IPS-18c (cell line): Measurements from ENCODE around the gene CMC1.

Experiments used
- H3K4me3 ChIP-seq: 2 replicates; pipeline ENCODE4 v1.7.0; 2013; ENCODE audit warnings: low read depth, mild to moderate bottlenecking, low read length, moderate library complexity; ENCODE audit not compliant: insufficient read depth
- H3K9me3 ChIP-seq: one replicate; pipeline ENCODE4 v1.6.1; 2013; ENCODE audit warnings: mild to moderate bottlenecking, low read length, moderate library complexity; ENCODE audit not compliant: control insufficient read depth, insufficient read depth

Gene CMC1

DNA sequence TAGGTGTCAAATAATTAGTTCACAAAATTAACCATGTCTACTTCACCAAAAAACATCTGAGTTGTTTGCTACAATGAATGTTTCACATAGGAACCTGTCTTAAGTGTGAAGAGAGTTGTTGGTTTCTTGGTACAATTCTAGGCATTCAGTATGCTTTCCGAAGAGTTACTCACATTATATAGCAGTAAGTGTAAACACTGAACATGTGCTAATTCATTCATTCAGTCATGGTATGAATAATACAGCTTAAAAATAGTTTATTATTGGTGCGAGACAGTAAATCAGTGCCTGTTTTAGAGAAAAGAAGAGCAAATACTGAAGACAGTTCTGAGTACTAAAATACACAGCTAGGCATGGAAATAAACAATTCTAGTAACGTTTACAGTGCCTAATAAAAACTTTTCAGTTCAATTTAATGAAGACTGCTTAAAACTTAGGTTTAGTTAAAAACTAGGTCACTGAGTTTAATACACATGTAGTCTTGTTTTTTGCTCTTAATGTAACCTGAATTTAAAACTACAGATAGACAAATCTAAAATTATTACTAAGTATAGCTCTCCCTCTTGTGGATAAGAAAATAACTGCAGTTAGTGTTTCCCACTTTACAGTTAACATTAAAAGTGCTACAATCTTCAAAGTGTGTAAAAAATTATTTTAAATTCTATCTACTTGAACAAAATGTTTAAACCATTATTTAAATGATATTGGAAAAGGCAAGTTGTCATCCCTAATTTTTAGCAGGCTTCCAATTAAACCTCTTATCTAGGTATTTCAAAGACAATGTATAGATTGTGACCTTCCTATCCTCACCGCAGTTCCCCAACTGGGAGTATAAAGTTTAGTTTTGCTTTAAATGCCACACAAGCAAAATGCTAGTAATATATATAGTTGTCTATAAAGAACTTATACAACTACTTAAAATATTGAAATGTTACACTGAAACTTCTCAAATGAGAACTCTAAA, 87.1 kb downstream of the CMC1 start:
- Histone ChIP-seq H3K4me3 (no peak overlapping the region), H3K9me3 (no peaks in the 10 kb centered on the region)

DNA sequence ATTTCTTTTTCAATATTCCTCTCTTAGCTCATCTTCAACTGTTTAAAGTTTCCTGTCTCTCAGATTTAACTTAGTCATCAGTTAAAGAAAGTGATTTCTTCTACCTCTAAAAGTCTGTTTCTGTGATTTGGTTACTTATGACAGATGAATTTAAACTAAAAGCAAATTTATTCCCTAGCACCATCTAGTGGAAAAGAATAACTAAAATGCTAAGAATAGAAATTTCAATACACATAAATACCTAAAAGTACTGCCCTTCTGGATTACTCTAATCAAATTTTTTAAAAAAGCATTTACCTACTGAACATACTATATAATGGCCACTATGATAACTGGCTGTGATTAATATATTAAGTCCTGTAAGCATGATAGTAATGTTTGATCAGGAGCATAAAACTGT, 93.1 kb downstream of the CMC1 start:
- Histone ChIP-seq H3K9me3 (no peaks in the 10 kb centered on the region), H3K4me3 (no peak overlapping the region)

DNA sequence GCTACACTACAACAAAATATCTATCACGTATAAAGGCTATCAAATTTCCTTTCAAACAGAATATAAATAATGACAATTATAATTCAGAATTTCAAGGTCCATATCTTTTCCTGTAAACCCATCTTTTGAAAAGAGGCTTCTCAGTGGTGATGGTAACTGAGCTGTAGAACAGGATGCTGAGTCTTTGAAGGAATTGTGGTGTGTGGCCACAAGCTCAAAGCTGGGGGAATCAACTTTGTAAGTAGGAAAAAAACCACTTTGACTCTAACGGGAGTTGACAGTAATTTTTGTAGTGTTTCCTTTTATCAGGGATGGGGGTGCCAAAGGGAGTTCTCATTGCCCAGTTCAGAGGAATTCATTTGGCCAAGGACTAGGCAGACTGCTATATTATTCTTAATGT, 93.8 kb downstream of the CMC1 start:
- no peaks in the 10 kb centered on the region for H3K9me3 ChIP-seq
- H3K4me3 ChIP-seq, result no peak overlapping the region

DNA sequence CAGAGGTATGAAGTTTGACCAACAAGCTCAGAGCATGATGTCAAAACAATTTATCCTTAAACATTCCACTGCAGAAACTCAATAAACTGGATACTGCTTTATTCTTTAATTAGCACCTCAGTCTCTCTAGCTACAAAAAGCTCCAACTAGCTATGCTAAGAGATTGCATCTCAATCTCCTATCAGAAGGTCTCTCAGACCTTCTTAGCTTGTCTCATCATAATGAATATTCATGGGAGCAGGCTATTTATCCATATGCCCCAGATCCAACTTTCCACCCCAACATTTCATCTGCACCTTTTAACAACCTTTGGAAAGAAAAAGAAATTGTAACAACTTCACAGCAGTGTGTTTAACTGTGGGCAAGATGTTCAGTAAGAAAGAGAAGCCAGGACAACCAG, 95.8 kb downstream of the CMC1 start:
- H3K9me3 ChIP-seq, result no peaks in the 10 kb centered on the region
- H3K4me3 ChIP-seq, result no peak overlapping the region

DNA sequence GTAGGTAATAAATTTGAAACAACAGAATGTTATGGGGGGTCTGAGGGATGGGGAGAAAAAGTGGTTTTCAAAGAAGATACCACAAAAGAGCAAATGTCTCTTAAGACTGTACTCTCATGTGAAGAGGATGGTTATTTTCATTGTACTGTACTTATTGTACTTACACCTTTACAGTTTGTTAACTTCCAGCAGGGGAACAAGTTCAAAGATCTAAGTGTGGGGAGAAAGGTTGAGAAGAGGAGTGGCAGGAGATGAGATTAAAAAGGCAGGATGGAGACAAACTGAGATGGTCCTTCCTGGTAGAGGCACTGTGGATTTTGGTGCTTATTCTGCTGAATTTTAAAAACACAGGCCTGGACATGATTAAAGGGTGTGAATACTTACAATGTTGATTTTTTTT, 101.7 kb downstream of the CMC1 start:
- no peak overlapping the region for H3K4me3 ChIP-seq
- no peaks in the 10 kb centered on the region for H3K9me3 ChIP-seq

DNA sequence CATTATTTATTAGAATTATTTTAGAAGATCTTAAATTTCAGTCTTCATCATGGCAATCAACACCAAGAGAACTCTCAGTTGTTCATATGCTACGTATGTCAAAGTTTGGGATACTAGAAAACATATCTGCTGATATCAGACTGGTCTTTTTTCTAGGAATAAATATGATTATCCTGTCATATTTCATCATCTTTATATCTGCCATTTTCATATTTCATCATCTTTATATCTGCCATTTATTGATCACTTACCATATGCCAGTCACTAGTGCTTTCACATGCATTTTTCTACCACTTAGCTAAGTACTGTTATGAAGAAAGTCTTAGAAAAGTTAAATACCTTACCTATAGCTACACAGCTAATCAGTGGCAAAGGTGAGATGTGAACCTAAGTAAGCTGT, 104.3 kb downstream of the CMC1 start:
- Histone ChIP-seq H3K9me3 (no peaks in the 10 kb centered on the region), H3K4me3 (no peak overlapping the region)

- Histone ChIP-seq H3K9me3 (no peaks in the 10 kb centered on the region), H3K4me3 (peak overlapping the region; percentile 64)
Measured at GRCh38 chr3:28347374-28348264, 106.2 kb downstream of the CMC1 start.

GRCh38 chr3:28348265-28348628, 106.8 kb downstream of the CMC1 start:
- Histone ChIP-seq H3K4me3 (peak overlapping the region; percentile 64), H3K9me3 (no peaks in the 10 kb centered on the region)

DNA sequence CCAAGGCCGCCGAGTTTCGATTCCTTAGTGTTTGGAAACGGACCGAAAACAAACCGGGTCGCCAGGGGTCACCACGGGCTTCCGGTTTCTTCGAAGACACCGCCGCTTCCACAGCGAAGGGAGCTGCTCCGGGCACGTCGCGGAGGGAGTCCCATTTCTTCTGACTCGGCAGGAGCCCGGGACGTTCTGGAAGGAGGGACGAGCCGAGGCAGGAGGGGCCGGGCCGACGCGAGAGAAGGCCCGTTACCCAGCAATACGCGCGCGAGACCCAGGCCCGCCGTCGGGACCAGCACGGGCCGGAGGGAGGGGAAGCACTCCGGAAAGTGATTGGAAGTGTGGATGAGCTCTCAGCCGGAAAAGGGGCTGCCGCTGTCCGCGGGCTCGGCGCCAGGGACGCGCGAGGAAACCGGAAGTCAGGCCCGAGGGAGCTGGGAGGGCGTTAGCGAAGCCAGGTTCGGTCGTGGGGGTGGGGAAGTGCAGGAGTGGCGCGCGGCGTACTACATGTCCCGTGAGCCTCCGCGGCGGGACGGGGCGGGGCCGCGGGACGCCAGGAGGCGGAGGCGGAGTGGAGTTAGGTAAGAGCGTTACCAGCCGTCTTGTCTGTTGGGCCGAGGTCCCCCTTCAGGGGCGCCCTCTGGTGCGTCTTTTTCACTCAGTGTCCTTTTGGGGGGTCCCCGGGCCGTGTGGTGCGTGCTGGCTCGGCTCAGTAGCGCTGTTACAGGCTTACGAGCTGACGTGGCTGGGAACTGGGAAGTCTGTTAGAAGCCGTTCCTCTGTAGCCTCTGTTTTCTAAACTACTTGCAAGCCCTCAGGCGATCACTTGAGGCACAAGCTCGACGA, 107.4 kb downstream of the CMC1 start, which contains the start of the genes AZI2 and ZCWPW2:
Gene AZI2, minus strand, starts transcription at position 196 of the 840 bp plus-strand sequence. CDS start 8,207 bp downstream, outside the sequence.
Gene ZCWPW2, plus strand, starts transcription at position 93 of the 840 bp plus-strand sequence. CDS start 64,348 bp downstream, outside the sequence.
- Histone ChIP-seq H3K9me3 (no peaks in the 10 kb centered on the region), H3K4me3 (peak within 1 kb of the TSS; percentile 64)

DNA sequence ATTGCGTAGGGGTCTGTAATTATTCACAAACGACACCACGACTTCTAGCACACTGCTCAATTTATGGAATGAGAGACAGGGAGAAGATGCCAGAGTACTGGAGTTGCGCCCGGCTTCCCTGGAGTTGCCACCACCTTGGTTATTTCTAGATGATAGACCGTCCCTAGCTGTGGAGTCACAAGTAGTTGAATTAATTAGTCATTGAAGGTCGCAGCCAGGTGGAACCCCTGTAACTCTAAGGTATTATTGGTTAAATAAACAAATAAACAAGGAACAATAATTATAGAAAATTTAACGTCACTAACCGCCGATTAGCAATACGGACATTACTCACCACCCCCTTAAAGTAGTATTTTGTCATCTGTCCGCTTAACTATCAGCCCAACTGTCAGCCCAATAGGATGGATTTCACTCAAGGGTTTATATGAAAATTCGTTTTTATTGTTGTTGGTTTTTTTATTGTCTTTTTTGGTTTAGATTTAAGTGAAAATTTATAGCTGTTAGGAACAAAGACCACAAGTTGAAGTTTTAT, 108.1 kb downstream of the CMC1 start:
- Histone ChIP-seq H3K4me3 (peak overlapping the region; percentile 64), H3K9me3 (no peaks in the 10 kb centered on the region)
